HG03196 (cell line): Measurements from ENCODE around the gene GNPTAB.
A peak's percentile ranks its signal among the peaks of the same experiment; 100 is the strongest.

ENCODE experiments used
- ATAC-seq: cut with Tn5 transposase; IDR thresholded peaks from one replicate; pipeline ENCODE4 v1.9.1; 2021; ENCODE audit not compliant: unreplicated experiment

Gene GNPTAB

DNA sequence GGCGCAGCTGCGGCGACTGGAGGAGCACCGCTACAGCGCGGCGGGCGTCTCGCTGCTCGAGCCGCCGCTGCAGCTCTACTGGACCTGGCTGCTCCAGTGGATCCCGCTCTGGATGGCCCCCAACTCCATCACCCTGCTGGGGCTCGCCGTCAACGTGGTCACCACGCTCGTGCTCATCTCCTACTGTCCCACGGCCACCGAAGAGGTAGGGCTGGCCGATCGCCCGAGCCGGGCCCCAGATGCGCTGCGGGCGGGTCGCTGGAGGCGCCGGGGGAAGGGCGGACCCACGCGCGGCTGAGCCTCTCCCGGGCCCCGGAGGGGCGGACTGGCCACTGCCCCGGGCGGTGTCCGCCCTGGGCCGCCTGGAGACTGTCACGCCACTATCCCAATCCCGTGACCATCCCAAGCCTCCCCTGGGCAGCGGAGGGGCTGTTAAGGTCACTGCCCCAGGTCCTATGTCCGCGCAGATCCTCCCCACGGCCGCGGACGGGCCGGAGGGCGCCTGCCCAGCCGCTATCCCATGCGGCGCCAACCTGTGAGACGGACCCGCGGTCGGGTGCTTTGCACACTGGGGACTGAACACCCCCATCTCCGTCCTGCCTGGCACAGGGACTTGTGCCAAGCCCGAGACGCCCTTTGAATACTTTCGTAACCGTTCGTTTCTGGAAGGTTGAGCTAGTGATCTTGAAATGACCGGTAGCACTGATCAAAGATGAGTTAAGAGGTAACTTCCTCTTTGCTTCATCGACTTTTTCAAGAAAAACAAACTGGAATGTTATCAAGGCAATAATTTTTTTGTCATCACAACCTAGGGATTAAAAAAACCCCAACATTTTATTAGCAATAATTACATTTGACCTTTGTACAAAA, 132.6 kb downstream of the GNPTAB start:
- ATAC-seq, result peak; percentile 27

GRCh38 chr12:101697197-101697929, 133.4 kb downstream of the GNPTAB start, which contains the start of gene CHPT1:
CHPT1 (plus strand) TSS chr12:101697640; CDS start chr12:101697862, 222 bp downstream.
- peak; percentile 56 for ATAC-seq

GRCh38 chr12:101696251-101697196, 134.2 kb downstream of the GNPTAB start:
- no peak for ATAC-seq

GRCh38 chr12:101695706-101696105, 135.1 kb downstream of the GNPTAB start:
- ATAC-seq, result no peak
